ENCODE measurements around the gene TRAK1. TPM values are rescaled to one million over a fixed set of nuclear protein-coding genes. Genes with fewer than 3 reads are reported as not detected.
A peak's percentile ranks its signal among the peaks of the same experiment; 100 is the strongest.

TRAK1 gene
- total and polyA plus RNA-seq, 4 donors, result 18.2 to 65.4 (median 32.5) TPM

DNA sequence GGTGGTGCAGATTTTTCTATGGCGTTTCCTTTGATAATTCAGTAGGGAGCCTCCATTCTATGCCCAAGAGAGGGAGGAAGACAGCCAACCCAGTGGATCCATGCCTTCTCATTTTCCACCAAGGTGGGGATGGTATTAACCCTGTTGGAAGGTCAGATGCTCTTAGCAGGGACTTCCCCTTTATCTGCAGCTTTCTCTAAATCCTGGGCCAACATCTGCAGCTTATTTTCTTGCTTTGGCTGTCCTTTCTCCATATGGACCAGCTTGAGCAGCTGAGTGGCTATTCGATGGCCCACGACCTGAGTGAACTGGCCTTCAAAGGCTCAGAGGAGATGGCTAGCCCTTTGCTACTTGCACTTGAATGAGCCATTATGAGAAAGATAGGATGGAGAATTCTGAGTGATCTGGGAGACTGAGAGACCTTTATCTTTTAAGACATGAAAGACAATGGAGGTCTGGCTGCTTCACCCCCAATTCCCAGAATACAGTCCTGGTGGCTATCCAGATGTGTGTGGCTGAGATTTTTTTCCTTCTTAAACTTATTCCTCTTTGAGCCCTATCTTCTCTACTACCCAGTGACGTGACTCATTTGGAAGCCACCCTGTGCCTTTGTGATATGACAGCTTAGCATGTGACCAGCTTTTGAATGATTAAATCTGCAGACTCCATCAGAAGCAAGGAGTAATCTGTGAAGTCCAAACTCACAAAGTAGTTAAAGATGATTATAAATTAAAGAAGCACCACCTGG lies 39.6 kb upstream of the TRAK1 start:
- 90% methylated on average over 4 of the region's 4 CpGs for WGBS, 2 donors
- ATAC-seq (ENCODE audit: insufficient read depth, low FRiP score) (no peak), DNase-seq (no peak)
- Histone ChIP-seq H3K9ac (ENCODE audit: insufficient read depth in 1 of 2, low read length in 2 of 2) (no peak overlapping the region), H3K27ac (ENCODE audit: low read depth in 1 of 2, low read length in 1 of 2) (peak overlapping the region in 1 of 2 donors; percentile 82), H3K4me1 (ENCODE audit: control insufficient read depth in 5 of 5, insufficient read depth in 5 of 5, low read length in 5 of 5) (peaks cover 9 to 38% (median 14%) of the 10 kb centered on the region in 5 donors), H3K4me3 (no peak overlapping the region), H3K9me3 (ENCODE audit: control insufficient read depth in 4 of 4, insufficient read depth in 3 of 4, low read length in 3 of 4) (no peaks in the 10 kb centered on the region), H3K36me3 (ENCODE audit: control insufficient read depth in 4 of 4, insufficient read depth in 4 of 4, low read length in 4 of 4) (no peaks in the 10 kb centered on the region), H3K27me3 (ENCODE audit: control insufficient read depth in 3 of 3, insufficient read depth in 3 of 3, low read length in 2 of 3) (no peaks in the 10 kb centered on the region)
- TF ChIP-seq, protein P1, sequence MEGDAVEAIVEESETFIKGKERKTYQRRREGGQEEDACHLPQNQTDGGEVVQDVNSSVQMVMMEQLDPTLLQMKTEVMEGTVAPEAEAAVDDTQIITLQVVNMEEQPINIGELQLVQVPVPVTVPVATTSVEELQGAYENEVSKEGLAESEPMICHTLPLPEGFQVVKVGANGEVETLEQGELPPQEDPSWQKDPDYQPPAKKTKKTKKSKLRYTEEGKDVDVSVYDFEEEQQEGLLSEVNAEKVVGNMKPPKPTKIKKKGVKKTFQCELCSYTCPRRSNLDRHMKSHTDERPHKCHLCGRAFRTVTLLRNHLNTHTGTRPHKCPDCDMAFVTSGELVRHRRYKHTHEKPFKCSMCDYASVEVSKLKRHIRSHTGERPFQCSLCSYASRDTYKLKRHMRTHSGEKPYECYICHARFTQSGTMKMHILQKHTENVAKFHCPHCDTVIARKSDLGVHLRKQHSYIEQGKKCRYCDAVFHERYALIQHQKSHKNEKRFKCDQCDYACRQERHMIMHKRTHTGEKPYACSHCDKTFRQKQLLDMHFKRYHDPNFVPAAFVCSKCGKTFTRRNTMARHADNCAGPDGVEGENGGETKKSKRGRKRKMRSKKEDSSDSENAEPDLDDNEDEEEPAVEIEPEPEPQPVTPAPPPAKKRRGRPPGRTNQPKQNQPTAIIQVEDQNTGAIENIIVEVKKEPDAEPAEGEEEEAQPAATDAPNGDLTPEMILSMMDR (IDR thresholded peaks at IDR 0.05; ENCODE audit: control extremely low read depth, extremely low read depth), result no peak

- TF ChIP-seq, protein P1 (IDR thresholded peaks at IDR 0.05; ENCODE audit: control extremely low read depth, extremely low read depth), result no peak
- WGBS, 2 donors, result 90 to 92% methylated on average over 2 of the region's 2 CpGs
- no peak for ATAC-seq (ENCODE audit: insufficient read depth, low FRiP score)
Observed at GRCh38 chr3:42052132-42052483, 39.0 kb upstream of the TRAK1 start.

DNA sequence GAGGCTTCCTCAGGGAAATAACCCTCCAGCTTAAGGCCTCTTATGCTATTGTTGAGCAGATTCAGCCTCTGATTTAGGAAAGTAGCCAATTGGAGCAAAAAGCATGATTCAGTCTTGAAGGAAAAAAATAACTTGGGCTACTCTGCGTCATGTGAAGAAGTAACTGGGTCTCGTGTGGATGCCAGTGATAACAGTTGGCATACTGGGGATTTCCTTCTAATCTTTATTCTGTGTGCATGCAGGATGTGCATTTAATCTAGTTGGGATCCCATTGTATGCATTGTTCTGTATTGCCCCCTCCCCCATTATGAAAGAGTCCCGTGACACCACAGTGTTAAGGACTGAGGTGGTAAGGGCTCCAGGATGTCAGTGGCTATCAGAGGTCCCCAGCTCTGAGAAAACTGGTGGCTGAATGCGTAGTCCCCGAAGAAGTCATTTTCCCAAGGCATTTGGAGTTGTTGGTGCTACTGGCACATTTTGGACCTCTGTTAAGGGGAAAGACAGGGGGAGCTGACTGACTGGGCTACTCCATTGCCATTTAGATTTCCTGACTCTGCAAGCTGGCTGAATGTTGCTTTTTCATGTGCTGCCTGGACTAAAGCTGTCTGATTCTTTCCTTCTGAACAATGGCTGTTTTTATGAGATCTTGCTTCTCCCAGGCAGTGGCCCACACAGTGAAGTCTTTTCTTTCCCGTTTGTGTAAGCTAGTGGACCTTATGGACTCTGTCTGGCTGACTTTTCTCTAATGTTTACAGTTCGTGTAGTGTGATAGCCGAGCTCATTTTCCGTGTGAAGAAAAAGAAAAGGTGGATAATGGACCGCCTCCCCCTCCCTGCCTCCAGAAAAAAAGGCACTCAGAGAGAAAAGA lies 38.4 kb upstream of the TRAK1 start:
- Histone ChIP-seq H3K4me3 (no peak overlapping the region), H3K27ac (ENCODE audit: low read depth in 1 of 2, low read length in 1 of 2) (peak overlapping the region; percentile 82 to 90), H3K36me3 (ENCODE audit: control insufficient read depth in 4 of 4, insufficient read depth in 4 of 4, low read length in 4 of 4) (no peaks in the 10 kb centered on the region), H3K9ac (ENCODE audit: insufficient read depth in 1 of 2, low read length in 2 of 2) (no peak overlapping the region), H3K4me1 (ENCODE audit: control insufficient read depth in 5 of 5, insufficient read depth in 5 of 5, low read length in 5 of 5) (peaks cover 9 to 43% (median 14%) of the 10 kb centered on the region in 5 donors), H3K9me3 (ENCODE audit: control insufficient read depth in 4 of 4, insufficient read depth in 3 of 4, low read length in 3 of 4) (no peaks in the 10 kb centered on the region), H3K27me3 (ENCODE audit: control insufficient read depth in 3 of 3, insufficient read depth in 3 of 3, low read length in 2 of 3) (no peaks in the 10 kb centered on the region)
- ATAC-seq (ENCODE audit: insufficient read depth, low FRiP score) (peak; percentile 45), DNase-seq (peak; percentile 33 to 79 (median 66))
- 52 to 66% methylated on average over 10 of the region's 10 CpGs for WGBS, 2 donors
- TF ChIP-seq, protein P1 (IDR thresholded peaks at IDR 0.05; ENCODE audit: control extremely low read depth, extremely low read depth), result no peak

More at GRCh38 chr3:42052132-42052483, 39.0 kb upstream of the TRAK1 start:
- DNase-seq, result no peak
- Histone ChIP-seq H3K36me3 (ENCODE audit: control insufficient read depth in 4 of 4, insufficient read depth in 4 of 4, low read length in 4 of 4) (no peaks in the 10 kb centered on the region), H3K9ac (ENCODE audit: insufficient read depth in 1 of 2, low read length in 2 of 2) (no peak overlapping the region), H3K4me1 (ENCODE audit: control insufficient read depth in 5 of 5, insufficient read depth in 5 of 5, low read length in 5 of 5) (peaks cover 9 to 41% (median 14%) of the 10 kb centered on the region in 5 donors), H3K27me3 (ENCODE audit: control insufficient read depth in 3 of 3, insufficient read depth in 3 of 3, low read length in 2 of 3) (no peaks in the 10 kb centered on the region), H3K9me3 (ENCODE audit: control insufficient read depth in 4 of 4, insufficient read depth in 3 of 4, low read length in 3 of 4) (no peaks in the 10 kb centered on the region), H3K27ac (ENCODE audit: low read depth in 1 of 2, low read length in 1 of 2) (peak overlapping the region; percentile 82 to 90), H3K4me3 (no peak overlapping the region)

Data from lung (tissue), 12 donors.